ENCODE data around the gene WFDC1. TPM values are rescaled to one million over a fixed set of nuclear protein-coding genes. Genes with fewer than 3 reads are reported as not detected.

WFDC1 gene
- polyA plus RNA-seq, 1 experiment = 19.9 TPM

DNA sequence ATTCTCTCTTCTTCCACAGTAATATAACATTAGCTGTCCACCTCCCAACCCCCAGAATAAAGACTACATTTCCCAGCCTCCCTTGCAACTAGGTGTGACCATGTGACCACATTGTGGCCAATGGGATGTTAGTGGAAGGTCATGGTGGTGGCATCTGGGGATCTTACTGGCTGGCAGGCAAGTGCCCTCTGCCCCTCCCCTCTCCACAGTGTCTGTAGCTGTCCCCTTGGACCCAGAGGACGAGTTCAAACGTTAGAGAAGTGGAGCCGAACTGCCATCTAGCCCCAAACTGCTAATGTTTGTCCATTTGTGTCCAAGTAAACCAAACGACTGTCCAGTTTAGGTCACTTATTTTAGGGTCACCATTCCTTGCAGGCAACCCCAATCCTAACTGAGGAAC, 28.2 kb upstream of the WFDC1 start:
- Histone ChIP-seq H3K4me3 (ENCODE audit: low read depth, low read length) (no peak overlapping the region), H3K27me3 (ENCODE audit: control insufficient read depth, insufficient read depth, low read length) (peaks cover 19% of the 10 kb centered on the region), H3K9me3 (ENCODE audit: control insufficient read depth, insufficient read depth, low read length) (no peaks in the 10 kb centered on the region; the same call in 1 of the 2 replicates), H3K27ac (ENCODE audit: low read depth, low read length) (no peak overlapping the region)
- TF ChIP-seq CTCF (IDR thresholded peaks at IDR 0.05; ENCODE audit: low read depth, low read length) = no peak
- no peak for DNase-seq (ENCODE audit: low read depth, low spot score)
- CTCF ChIA-PET = interaction anchor here (3.2 kb wide), 1 partner anchor 11 kb away, joined by 22 read pairs; no protein-coding TSS in a partner anchor
- POLR2A ChIA-PET = no interaction called here

DNA sequence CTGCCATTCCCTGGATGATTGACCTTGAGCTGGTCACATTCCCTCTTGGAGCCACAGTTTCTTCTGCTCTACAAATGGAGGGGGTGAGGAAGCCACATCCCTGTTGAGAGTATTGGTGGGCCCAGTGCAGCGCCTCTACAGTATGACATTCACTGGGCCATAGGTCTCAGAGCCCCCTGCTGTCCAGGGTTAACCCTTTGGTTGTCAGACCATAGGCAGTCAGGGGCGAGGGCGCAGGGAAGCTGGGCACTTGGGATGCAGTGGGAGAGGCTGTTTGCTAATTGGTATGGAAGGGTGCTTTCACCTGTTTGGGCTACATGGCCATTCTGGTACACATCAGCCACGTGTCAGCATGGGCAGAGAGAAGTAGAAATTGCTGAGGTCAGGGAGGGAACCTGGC, 27.3 kb upstream of the WFDC1 start:
- H3K4me3 ChIP-seq (ENCODE audit: low read depth, low read length) = no peak overlapping the region
- POLR2A ChIA-PET = no interaction called here
- TF ChIP-seq CTCF (IDR thresholded peaks at IDR 0.05; ENCODE audit: low read depth, low read length) = no peak
- no peak for DNase-seq (ENCODE audit: low read depth, low spot score)
- CTCF ChIA-PET = interaction anchor here (1.6 to 3.2 kb wide), 2 partner anchors 10 to 92 kb away, joined by 5 to 22 read pairs; no protein-coding TSS in a partner anchor
- H3K27me3 ChIP-seq (ENCODE audit: control insufficient read depth, insufficient read depth, low read length) = peaks cover 21% of the 10 kb centered on the region
- H3K9me3 ChIP-seq (ENCODE audit: control insufficient read depth, insufficient read depth, low read length) = no peaks in the 10 kb centered on the region; the same call in 1 of the 2 replicates
- H3K27ac ChIP-seq (ENCODE audit: low read depth, low read length) = no peak overlapping the region

DNA sequence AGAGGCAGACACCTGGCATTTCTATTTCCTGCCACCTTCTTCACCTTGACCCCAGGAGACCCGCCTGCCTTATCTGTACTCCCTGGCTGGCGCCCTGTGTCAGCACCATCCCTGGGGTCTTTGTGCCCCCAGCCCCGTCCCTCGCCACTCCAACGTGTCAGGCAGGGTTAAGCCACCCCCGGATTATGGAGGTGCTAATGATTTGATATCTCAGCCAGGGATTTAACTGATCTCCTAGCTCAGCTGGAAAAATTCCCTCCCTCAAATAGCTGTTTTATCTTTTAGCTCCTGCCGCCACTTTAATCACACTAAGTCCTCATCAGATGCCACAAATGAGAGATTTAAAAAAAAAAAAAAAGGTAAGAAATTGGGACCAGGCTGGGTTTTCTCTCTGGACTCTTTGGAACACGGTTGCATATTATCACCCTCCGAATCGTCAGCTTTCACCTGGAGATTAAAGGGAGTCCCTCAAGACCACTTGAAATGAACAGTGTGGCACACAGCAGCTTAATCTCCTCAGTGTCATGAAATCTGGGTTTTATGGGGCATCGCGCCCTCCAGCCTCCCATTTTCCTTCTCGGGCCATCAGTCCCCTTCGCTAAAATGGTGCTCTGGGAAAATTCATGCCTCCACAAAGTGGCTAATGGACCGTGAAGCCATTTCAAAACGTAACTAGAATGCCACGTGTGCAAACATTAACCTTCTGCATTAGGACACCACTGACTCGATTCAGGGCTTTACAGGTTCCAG, 26.2 kb upstream of the WFDC1 start:
- CTCF ChIA-PET = interaction anchor here (0.6 to 3.2 kb wide), 5 partner anchors 9 to 216 kb away, joined by 3 to 22 read pairs (median 4); partner anchors contain the start of gene TAF1C
- POLR2A ChIA-PET = no interaction called here

DNA sequence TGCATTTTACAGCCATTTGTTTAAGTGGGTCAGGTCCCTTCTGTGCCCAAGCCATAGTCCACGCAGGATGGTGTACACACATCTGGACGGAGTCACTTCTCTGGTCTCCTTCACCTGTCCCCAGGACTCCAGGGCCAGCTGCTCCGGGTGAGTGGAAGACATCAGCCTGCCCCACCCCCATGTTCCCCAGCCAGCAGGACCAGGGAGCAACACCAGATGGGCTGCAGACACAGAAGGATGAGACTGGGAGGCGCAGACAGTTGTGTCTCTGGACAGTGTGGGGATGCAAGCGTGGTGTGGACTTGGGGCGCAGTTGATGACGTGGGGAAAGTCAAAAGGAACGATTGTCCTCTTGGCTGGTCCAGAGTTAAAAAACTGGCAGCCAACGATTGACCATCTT, 24.6 kb upstream of the WFDC1 start:
- Histone ChIP-seq H3K27me3 (ENCODE audit: control insufficient read depth, insufficient read depth, low read length) (peaks cover 25% of the 10 kb centered on the region), H3K27ac (ENCODE audit: low read depth, low read length) (no peak overlapping the region), H3K4me3 (ENCODE audit: low read depth, low read length) (no peak overlapping the region), H3K9me3 (ENCODE audit: control insufficient read depth, insufficient read depth, low read length) (no peaks in the 10 kb centered on the region; the same call in 1 of the 2 replicates)
- no peak for TF ChIP-seq CTCF (IDR thresholded peaks at IDR 0.05; ENCODE audit: low read depth, low read length)
- no peak for DNase-seq (ENCODE audit: low read depth, low spot score)
- CTCF ChIA-PET = no interaction called here
- POLR2A ChIA-PET = no interaction called here

More for the DNA sequence above, 26.2 kb upstream of the WFDC1 start:
- H3K27me3 ChIP-seq (ENCODE audit: control insufficient read depth, insufficient read depth, low read length) = peaks cover 23% of the 10 kb centered on the region
- no peak overlapping the region for H3K27ac ChIP-seq (ENCODE audit: low read depth, low read length)
- H3K4me3 ChIP-seq (ENCODE audit: low read depth, low read length) = no peak overlapping the region
- no peak for TF ChIP-seq CTCF (IDR thresholded peaks at IDR 0.05; ENCODE audit: low read depth, low read length)
- no peaks in the 10 kb centered on the region; the same call in 1 of the 2 replicates for H3K9me3 ChIP-seq (ENCODE audit: control insufficient read depth, insufficient read depth, low read length)
- no peak for DNase-seq (ENCODE audit: low read depth, low spot score)

GRCh38 chr16:84270531-84270930, 24.1 kb upstream of the WFDC1 start:
- ChIA-PET POLR2A (no interaction called here), CTCF (no interaction called here)
- no peak overlapping the region for H3K27ac ChIP-seq (ENCODE audit: low read depth, low read length)
- no peak for DNase-seq (ENCODE audit: low read depth, low spot score)
- no peaks in the 10 kb centered on the region; the same call in 1 of the 2 replicates for H3K9me3 ChIP-seq (ENCODE audit: control insufficient read depth, insufficient read depth, low read length)
- no peak overlapping the region for H3K4me3 ChIP-seq (ENCODE audit: low read depth, low read length)
- TF ChIP-seq CTCF (IDR thresholded peaks at IDR 0.05; ENCODE audit: low read depth, low read length) = no peak
- H3K27me3 ChIP-seq (ENCODE audit: control insufficient read depth, insufficient read depth, low read length) = peaks cover 26% of the 10 kb centered on the region

All from AG04450 (cell line).